GM19099 (cell line): ENCODE measurements around the gene STX19.

Experiments used
- POLR2A ChIP-seq: IDR thresholded peaks from 3 replicates; pipeline ENCODE4 v1.6.1; 2011; ENCODE audit warnings: low read depth; ENCODE audit not compliant: insufficient read length; ENCODE audit errors: extremely low read depth

Gene STX19

DNA sequence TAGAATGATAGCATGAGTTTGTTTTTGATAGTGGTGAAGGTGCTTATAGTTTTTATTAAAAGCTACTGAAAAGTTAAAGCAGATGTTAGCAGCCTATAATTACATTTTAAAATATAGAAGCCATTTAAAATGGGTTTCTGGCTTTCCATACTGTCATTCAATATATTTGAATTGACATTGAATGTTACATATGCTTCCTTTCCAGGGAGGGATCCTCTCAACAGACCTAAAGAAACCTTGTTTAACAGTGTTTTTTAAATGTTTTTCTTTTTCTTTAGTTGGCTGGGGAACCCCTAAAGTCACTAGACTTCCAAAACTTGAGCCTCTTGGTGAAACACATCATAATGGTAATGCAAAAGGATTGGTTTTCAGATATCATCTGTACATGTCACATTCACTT, 22.1 kb upstream of the STX19 start:
- TF ChIP-seq POLR2A = no peak

DNA sequence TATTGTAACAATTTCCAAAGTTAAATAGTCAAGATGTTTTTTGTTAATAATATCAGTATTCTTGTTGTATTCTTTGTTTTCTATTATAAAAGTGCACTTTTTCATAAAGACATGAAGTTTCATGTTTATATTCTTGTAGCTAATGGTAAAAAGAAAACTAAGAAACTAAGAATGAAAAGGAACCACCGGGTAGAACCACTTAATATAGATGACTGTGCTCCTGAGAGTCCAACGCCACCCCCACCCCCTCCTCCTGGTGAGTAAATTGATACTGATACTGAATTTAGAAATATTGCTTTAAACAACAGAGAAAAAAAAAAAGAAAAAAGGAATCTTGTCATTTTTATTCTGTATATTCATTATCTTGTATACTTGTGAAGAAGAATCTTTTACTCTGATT, 20.9 kb upstream of the STX19 start:
- no peak for TF ChIP-seq POLR2A

DNA sequence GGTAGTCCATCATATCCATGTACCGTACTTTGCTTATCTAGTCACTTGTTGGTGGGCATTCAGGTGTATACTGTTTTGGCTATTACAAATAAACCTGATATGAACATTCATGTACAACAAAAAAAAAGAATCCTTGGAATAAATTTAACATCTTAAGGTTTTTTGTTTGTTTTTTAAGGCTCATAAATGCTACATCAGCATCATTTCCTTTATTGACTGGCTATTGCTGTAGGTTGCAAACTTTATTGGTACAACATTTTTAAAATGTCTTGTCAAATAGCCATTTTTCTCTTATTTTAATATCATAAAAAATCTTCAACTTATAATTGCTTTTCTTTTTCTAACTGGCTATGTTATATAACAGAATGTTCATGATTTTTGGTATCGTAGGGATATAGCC, 18.1 kb upstream of the STX19 start:
- TF ChIP-seq POLR2A = no peak

DNA sequence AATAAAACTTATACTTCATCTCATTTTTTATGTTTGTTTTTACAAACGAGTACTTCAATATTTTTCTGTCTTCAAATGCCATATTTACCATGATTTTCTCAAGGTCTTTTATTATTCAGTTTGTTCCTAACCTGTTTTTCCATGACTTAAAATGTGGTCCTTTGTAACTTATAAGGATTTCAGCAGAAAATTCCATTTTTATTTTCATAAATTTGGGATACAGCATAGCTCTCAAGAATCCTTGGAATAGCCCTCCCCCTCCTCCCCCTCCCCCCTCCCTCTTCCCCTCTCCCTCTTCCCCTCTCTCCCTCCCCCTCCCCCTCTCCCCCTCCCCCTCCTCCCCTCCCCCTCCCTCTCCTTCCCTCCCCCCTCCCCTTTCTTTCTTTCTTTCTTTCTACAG, 14.9 kb upstream of the STX19 start:
- no peak for TF ChIP-seq POLR2A

DNA sequence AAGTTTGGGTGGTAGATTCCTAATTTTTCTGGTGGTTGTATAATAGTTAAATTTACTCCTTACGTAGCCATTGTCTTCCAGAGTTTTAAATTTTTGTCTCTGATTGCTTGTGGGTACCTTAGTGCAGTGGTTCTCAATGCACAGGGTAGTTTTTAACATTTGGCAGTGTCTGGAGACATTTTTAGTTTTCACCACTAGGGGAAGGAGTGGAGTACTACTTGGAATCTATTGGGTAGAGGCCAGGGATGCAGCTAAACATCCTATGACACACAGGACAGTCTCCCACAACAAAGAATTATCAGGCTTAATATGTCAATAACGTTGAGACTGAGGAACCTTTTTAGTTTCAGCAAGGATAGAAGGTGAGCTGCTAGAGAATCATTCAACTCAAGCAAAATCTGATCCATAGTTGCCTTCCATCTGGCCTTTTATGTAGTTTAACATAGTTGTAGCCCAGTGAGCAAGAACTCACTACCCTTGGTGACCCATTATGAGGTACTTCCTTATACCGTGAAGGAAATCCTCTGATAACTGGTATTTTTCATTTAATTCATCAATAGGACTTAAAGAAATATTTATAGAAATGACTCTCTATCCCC, 8.6 kb upstream of the STX19 start:
- TF ChIP-seq POLR2A = no peak

DNA sequence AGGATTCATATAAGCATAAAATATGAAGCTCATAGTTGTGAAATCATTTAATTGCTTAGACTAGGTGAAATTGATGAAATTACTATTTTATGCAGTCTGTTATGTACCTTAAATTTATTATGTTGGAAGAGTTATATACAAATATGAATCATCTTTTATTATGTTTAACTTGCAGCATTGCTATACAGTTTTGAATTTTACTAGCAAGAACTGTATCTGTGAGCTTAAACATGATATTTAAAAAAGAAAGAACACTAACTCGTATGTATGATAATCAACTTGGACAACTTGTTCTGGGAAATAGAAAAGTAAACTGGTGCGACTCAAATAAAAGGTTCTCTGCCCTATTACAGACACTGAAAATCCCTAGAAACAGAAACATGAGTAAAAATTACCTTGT, 1.8 kb downstream of the STX19 start:
- no peak for TF ChIP-seq POLR2A

DNA sequence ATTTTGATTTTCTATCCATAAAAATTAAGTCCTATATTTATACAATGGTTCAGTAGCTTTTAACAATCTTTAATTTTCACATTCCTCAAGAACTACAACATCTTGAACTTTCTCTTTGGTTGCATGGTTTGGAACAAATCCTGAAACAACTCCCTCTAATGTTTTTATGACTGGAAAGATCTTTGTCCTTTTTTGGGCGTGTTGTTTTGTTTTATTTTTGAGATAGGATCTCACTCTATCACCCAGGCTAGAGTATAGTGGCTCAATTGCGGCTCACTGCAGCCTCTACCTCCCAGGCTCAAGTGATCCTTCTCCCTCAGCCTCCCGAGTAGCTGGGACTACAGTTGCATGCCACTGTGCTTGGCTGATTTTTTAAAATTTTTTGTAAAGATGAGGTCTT, 4.0 kb downstream of the STX19 start:
- TF ChIP-seq POLR2A = no peak

DNA sequence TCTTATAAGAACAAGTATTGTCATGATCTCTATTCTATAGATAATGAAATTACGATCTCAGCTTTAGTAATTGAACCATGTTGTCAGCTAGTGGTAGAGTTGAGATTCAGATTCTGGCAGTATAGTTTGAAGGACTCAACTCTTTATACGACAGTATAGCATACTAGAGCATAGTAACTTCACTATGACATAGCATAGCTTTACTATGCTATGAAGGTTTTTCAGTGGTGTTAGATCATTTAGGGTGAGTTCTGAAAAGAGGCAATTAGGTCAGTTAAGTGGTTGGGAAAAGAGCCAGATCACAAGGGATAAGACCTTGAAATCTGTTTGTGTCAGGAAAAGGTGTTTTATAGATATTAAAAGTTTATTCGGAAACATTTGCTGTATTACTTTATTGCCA, 8.1 kb downstream of the STX19 start:
- no peak for TF ChIP-seq POLR2A

DNA sequence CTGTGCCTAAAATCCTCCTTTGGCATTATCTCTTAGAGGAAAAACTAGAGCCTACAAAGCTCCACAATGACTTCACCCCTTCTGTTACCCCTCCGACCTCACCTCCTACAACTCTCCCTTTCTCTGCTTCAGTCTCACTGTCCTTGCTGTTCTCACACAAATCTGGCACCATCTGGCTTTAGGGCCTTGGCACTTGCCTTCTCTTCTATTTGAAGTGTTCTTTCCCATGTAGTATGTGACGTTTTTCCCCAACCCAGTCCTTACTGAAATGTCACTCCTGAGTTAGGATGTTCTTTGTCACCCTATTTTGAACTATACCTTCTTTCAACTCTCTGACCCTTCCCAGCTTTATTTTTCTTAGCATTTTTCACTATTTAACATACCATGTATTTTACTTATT, 8.7 kb downstream of the STX19 start:
- TF ChIP-seq POLR2A = no peak

DNA sequence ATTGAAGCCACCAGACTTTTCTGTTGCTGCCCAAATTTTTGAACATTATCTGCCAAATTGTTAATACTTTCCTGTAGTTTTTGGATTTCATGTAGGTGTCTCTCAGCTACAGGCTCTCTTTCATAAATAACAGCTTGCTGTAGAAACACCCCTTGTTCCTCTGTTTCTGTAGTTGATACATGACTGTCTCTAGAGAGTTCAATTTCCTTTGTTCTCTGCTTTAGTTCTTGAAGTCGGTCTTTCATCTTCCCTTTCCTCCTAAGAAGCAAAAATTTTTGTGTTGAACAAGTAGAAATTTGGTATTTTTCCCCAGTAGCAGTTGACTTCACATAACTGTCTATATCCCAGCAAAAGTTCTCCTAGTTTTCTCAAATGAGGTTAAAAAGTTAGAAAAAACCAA, 13.4 kb downstream of the STX19 start:
- TF ChIP-seq POLR2A = no peak

DNA sequence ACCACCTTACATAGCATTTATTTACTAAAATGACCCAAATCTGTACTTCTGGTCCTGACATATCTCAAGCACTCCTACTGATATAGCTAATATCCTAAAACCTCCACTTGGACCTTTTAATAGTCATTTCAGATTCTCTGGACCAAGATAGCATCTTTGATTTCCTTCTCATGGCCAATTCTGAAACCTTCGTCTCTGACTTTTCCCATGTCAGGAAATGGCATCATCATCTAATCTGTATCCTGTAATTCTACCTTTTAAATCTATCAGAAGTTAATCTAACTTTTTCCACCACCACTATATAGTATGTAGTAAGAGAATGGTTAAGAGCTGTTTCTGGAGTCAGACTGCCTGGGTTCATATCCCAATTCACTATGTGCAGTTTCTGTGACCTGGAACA, 16.2 kb downstream of the STX19 start:
- no peak for TF ChIP-seq POLR2A

DNA sequence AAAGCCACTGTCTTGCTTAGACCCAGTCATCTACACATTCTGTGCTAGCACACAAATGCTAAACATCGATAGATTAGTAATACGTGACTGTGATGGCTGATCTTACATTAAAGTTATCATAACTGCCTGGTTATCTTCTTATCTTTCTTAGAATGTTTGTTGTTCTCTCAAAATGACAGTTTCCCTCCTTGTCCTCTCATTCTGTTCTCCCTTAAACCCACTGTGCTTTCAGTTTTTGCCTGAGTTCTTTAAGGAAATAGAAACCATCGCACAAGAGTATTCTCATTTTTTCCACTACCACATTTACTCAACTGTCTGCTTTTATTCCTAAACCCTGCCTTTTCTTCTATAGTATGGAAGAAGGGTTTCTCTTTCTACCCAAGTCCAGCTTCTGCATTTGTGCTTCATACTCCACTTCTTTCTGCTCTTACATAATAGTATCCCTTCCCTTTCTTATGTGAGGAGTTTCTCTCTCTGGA, 17.1 kb downstream of the STX19 start:
- TF ChIP-seq POLR2A = no peak

DNA sequence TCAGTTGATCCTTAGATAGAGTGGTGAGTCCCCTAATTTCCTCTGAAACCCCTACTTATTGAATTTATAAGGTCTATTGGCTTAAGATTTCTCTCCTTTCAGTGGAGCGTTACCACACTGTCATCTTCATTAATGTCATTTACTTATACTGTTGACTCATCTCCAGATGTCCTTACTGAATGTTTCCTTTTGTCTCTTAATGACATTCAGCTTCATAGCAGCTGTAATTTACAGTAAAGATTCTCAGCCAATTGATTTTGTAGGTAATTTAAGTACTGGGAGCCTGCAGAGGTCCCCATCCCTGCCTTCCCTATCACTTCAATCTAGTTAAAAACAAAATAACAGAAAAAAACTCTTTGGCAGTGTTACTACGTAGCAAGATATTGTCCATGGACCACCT, 18.8 kb downstream of the STX19 start:
- TF ChIP-seq POLR2A = no peak

DNA sequence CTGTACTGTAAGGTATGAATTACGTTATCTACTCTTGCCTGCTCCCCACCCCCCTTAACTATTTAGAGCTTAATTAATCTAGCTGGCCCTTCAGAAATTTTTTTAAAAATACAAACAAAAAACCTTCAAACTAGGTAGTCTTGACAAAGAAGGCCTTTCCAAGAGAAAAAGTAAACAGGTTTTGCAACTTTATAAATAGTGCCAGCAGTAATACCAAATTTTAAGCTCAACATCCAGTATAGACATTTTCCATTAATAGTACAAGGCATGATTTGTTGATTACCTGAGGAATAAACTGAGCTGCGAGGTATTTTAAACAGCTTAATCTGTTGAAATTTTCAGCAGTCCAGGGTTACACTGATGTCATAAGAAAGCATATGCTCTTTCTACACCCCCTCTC, 20.1 kb downstream of the STX19 start:
- no peak for TF ChIP-seq POLR2A

DNA sequence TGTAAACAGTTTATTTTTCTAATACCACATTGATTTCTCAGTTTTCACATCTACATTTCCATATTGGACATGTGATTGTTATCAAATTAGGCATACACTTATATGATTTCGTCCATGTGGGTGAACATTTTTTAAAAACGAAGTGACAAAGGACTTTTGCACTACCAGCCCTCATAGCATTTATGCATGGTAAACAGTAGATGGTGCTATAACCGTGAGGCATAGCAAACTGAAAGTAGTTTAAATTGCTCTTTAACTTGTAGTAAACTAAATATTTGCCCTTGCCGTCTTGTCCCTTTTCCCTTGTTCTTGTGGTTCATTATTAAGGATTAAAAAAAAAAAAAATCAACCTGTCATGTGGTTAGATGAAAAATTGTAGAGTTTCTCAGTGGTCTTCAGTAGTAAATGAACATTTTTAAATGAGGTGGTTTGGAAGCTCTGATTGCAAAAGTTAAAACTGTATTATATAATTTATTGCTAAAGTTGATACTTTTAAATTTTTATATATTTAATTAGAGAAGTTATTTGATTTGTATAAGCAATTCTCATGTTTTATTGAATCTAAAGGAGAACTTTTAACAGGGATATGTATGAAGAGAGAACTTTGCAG, 24.0 kb downstream of the STX19 start:
- no peak for TF ChIP-seq POLR2A

DNA sequence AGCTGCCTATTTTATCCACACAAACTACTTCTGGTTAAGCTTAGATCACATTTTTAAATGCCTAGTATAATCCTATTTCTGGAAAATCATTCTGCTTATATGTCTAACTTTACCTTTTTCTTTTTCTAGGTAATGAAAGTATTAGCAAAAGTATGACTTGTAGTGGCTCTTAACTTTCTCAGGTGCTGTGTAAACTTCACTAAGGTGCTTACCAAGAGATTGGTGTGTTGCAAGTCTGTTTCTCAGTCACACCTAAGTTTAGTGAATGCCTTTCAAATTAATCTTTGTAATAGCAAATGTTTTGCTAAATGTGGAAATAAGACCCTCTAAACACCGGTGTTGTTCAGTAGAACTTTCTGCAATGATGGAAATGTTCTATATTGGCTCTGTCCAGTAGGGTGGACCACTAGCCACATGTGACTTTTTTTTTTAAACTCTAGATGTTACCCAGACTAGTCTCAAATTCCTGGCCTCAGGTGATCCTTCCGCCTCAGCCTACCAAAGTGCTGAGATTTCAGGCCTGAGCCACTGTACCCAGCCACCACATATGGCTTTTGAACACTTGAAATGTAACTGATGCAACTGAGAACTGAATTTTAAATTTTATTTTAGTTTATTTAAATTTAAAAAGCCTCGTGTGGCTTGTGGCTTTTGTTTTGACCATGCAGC, 26.4 kb downstream of the STX19 start:
- no peak for TF ChIP-seq POLR2A
